Fibroblast of skin of left biceps (primary cell): Measurements from ENCODE around the gene MRPL55.

Experiments used
- DNase-seq, 2 experiments: peaks; one replicate each; pipeline ENCODE4 v3.0.0-alpha.2; 2013; ENCODE audit warnings: low read depth in 2 of 2

MRPL55 gene

GRCh38 chr1:228147768-228148167, 38.7 kb upstream of the MRPL55 start:
- no peak for DNase-seq

- no peak for DNase-seq
These were observed 38.1 kb upstream of the MRPL55 start for GRCh38 chr1:228147151-228147693.

GRCh38 chr1:228146417-228147150, 37.5 kb upstream of the MRPL55 start:
- no peak for DNase-seq

- no peak for DNase-seq
These were observed 36.6 kb upstream of the MRPL55 start for GRCh38 chr1:228145463-228146416.

GRCh38 chr1:228144993-228145343, 35.9 kb upstream of the MRPL55 start:
- DNase-seq: no peak

- no peak for DNase-seq
These were observed 35.3 kb upstream of the MRPL55 start for GRCh38 chr1:228144193-228144992.

- no peak for DNase-seq
These were observed 34.5 kb upstream of the MRPL55 start for GRCh38 chr1:228143480-228144192.

- DNase-seq: no peak
These were observed 33.6 kb upstream of the MRPL55 start for GRCh38 chr1:228142701-228143136.

GRCh38 chr1:228142155-228142691, 33.1 kb upstream of the MRPL55 start:
- no peak for DNase-seq

- DNase-seq: no peak
These were observed 32.3 kb upstream of the MRPL55 start for GRCh38 chr1:228141226-228142044.

GRCh38 chr1:228140724-228141225, 31.7 kb upstream of the MRPL55 start:
- DNase-seq: no peak

- DNase-seq: peak; percentile 97 to 98
These were observed 31.0 kb upstream of the MRPL55 start, which contains the start of gene GUK1 for GRCh38 chr1:228139931-228140723. TSS of gene GUK1 (plus strand) at chr1:228140279. CDS start at chr1:228140303, 24 bp downstream.

- no peak for DNase-seq
These were observed 30.4 kb upstream of the MRPL55 start for GRCh38 chr1:228139406-228139930.

GRCh38 chr1:228136901-228137300, 27.8 kb upstream of the MRPL55 start:
- DNase-seq: no peak

GRCh38 chr1:228134591-228134990, 25.5 kb upstream of the MRPL55 start:
- DNase-seq: no peak

GRCh38 chr1:228131766-228132165, 22.7 kb upstream of the MRPL55 start:
- no peak for DNase-seq

GRCh38 chr1:228125185-228125584, 16.1 kb upstream of the MRPL55 start:
- no peak for DNase-seq

- no peak for DNase-seq
These were observed 14.4 kb upstream of the MRPL55 start for GRCh38 chr1:228123505-228123904.
